ENCODE data around the gene PAK3. TPM values are rescaled to one million over a fixed set of nuclear protein-coding genes. Genes with fewer than 3 reads are reported as not detected.

Gene PAK3
- total RNA-seq, 1 donor from 2014 or later, result 10.8 TPM

- Mint-ChIP-seq H3K36me3 (no peaks in the 10 kb centered on the region), H3K27me3 (no peaks in the 10 kb centered on the region), H3K4me3 (no peak overlapping the region), H3K9me3 (no peaks in the 10 kb centered on the region), H3K4me1 (ENCODE audit: unreplicated experiment) (no peaks in the 10 kb centered on the region), H3K27ac (no peak overlapping the region)
- no peak for DNase-seq (ENCODE audit: extremely low spot score, unreplicated experiment)
- no peak for TF ChIP-seq CTCF (conservative IDR thresholded peaks at IDR 0.05)
Observed at GRCh38 chrX:111216293-111216801, 120.4 kb downstream of the PAK3 start.

GRCh38 chrX:111244235-111244750, 148.3 kb downstream of the PAK3 start:
- H3K27me3 Mint-ChIP-seq, result no peaks in the 10 kb centered on the region
- H3K9me3 Mint-ChIP-seq, result no peaks in the 10 kb centered on the region
- H3K4me3 Mint-ChIP-seq, result no peak overlapping the region
- no peaks in the 10 kb centered on the region for H3K36me3 Mint-ChIP-seq
- H3K27ac Mint-ChIP-seq, result no peak overlapping the region
- peak; percentile 87 for TF ChIP-seq CTCF (conservative IDR thresholded peaks at IDR 0.05)
- no peak for DNase-seq (ENCODE audit: extremely low spot score, unreplicated experiment)
- H3K4me1 Mint-ChIP-seq (ENCODE audit: unreplicated experiment), result no peaks in the 10 kb centered on the region

- DNase-seq (ENCODE audit: extremely low spot score, unreplicated experiment), result no peak
- peaks cover 14% of the 10 kb centered on the region for H3K4me1 Mint-ChIP-seq (ENCODE audit: unreplicated experiment)
- H3K4me3 Mint-ChIP-seq, result no peak overlapping the region
- no peaks in the 10 kb centered on the region for H3K36me3 Mint-ChIP-seq
- H3K27me3 Mint-ChIP-seq, result no peaks in the 10 kb centered on the region
- H3K9me3 Mint-ChIP-seq, result no peaks in the 10 kb centered on the region
- no peak overlapping the region for H3K27ac Mint-ChIP-seq
- TF ChIP-seq CTCF (conservative IDR thresholded peaks at IDR 0.05), result no peak
Observed at GRCh38 chrX:111254896-111255693, 159.1 kb downstream of the PAK3 start.

- Mint-ChIP-seq H3K4me3 (no peak overlapping the region), H3K4me1 (ENCODE audit: unreplicated experiment) (peaks cover 14% of the 10 kb centered on the region), H3K36me3 (peaks cover 6% of the 10 kb centered on the region), H3K9me3 (peaks cover 4% of the 10 kb centered on the region), H3K27ac (no peak overlapping the region), H3K27me3 (no peaks in the 10 kb centered on the region)
- no peak for DNase-seq (ENCODE audit: extremely low spot score, unreplicated experiment)
- TF ChIP-seq CTCF (conservative IDR thresholded peaks at IDR 0.05), result no peak
Observed at GRCh38 chrX:111257733-111258132, 161.7 kb downstream of the PAK3 start.

- Mint-ChIP-seq H3K9me3 (peaks cover 4% of the 10 kb centered on the region), H3K4me1 (ENCODE audit: unreplicated experiment) (peaks cover 14% of the 10 kb centered on the region), H3K27ac (no peak overlapping the region), H3K27me3 (no peaks in the 10 kb centered on the region), H3K36me3 (peaks cover 6% of the 10 kb centered on the region), H3K4me3 (no peak overlapping the region)
- TF ChIP-seq CTCF (conservative IDR thresholded peaks at IDR 0.05), result no peak
- DNase-seq (ENCODE audit: extremely low spot score, unreplicated experiment), result no peak
Observed at GRCh38 chrX:111259559-111259958, 163.6 kb downstream of the PAK3 start.
